ENCODE results near the gene DNLZ.

- TF ChIP-seq CTCF (IDR thresholded peaks at IDR 0.05): peak; percentile 90 to 98 (median 98)
- TF ChIP-seq POLR2A (IDR thresholded peaks at IDR 0.05): peak; percentile 45 to 66
These were observed 36.7 kb upstream of the DNLZ start, which contains the start of gene SNAPC4 for GRCh38 chr9:136400038-136400834.
